ENCODE results near the gene ZDHHC7.

DNA sequence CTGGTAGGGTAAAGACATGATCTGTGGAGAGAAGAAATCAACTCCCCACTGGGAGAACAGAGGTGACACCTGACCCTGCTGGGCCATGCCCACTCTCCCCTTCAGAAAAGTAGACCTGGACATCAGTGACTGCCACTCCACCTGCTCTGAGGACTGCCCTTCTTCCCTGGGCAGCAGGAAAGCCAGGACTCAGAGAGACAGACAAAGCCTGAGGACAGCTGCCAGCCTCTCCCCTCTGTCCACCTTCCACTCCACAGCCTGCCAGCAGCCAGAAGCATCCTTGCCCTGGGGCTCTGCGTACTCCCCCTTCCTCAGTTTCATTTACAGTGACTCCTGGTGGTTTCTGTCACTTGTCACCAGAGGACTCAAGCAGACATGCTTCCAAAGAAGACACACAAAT is 24.5 kb downstream of the ZDHHC7 start:
- TF ChIP-seq, protein P1, sequence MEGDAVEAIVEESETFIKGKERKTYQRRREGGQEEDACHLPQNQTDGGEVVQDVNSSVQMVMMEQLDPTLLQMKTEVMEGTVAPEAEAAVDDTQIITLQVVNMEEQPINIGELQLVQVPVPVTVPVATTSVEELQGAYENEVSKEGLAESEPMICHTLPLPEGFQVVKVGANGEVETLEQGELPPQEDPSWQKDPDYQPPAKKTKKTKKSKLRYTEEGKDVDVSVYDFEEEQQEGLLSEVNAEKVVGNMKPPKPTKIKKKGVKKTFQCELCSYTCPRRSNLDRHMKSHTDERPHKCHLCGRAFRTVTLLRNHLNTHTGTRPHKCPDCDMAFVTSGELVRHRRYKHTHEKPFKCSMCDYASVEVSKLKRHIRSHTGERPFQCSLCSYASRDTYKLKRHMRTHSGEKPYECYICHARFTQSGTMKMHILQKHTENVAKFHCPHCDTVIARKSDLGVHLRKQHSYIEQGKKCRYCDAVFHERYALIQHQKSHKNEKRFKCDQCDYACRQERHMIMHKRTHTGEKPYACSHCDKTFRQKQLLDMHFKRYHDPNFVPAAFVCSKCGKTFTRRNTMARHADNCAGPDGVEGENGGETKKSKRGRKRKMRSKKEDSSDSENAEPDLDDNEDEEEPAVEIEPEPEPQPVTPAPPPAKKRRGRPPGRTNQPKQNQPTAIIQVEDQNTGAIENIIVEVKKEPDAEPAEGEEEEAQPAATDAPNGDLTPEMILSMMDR (IDR thresholded peaks at IDR 0.05): no peak
- no peak for TF ChIP-seq POLR2AphosphoS5 (IDR thresholded peaks at IDR 0.05)
- TF ChIP-seq POLR2A (IDR thresholded peaks at IDR 0.05): no peak
